ENCODE results near the gene LRWD1. TPM values are rescaled to one million over a fixed set of nuclear protein-coding genes. Genes with fewer than 3 reads are reported as not detected.

LRWD1 gene
- 21.5 and 23.3 TPM in 2 replicates for total RNA-seq

DNA sequence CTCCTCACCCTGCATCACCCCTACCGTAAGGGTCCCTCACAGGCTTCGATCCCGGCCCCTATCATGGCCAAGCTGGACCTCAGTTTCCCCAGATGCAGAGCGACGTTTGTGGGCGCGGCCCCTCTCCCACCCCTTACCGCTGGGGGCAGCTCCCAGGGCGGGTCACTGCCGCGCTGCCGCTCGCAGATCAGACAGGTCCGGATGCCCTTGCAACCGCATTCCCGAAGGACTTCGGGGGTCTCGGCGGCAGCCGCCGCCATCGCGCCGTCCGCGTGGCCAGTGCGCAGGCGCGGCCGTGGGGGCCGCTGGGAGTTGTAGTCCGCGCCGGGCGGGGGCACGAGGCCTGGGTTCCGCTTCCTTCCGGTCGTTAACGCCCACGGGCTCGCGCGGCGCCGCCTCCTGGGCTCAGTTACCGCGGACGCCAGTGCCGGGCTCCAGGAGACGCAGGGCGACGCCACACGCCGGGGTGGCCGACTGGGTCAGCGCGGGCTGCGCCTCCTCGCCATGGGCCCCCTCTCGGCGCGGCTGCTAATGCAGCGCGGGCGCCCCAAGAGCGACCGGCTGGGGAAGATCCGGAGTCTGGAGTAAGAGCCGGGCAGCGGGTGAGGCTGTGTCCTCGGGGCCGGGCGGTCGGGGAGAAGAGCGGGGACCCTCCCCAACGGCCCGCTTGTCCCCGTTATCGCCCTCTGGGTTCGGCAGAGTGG, at the start of gene LRWD1, which contains the start of gene ALKBH4:
Gene LRWD1, plus strand, starts transcription at position 408 of the 704 bp plus-strand sequence. Its CDS starts 97 bp downstream, at position 505.
Gene ALKBH4, minus strand, starts transcription at position 287 of the 704 bp plus-strand sequence. Its CDS starts 27 bp downstream, at position 260.
- intact Hi-C loops (cut with micrococcal nuclease) = loop anchor here (1.0 to 5.0 kb wide), 4 partner anchors 38 to 102 kb away; no protein-coding TSS in a partner anchor

DNA sequence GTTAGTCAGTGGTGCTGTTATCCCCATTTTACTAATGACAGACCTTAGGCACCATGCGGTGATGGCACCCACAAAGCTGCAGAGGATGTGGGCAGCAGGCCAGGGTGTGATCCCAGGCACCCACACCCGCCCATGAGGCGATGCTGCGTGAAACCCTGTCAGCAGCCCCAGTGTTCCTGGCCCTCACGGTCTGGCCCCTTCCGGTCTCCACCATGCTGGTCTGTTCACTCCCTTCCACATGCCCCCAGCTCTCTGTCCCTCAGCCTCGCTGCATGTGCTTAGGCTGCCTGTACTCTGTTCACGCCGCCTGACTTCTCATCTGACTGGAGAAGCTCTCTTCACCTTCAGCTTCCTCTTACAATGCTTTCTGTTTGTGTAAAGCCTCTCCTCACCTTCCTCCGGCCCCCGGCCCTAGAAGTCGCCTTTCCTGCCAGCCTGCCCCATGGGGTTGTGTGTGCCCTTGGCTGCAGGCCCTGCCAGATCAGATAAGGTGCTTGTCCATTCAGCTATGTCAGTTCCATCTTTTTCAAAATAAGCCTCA, 49.0 kb upstream of the LRWD1 start:
- intact Hi-C loops (cut with micrococcal nuclease) = loop anchor here (1.0 kb wide), 1 partner anchor 11 kb away; no protein-coding TSS in a partner anchor

DNA sequence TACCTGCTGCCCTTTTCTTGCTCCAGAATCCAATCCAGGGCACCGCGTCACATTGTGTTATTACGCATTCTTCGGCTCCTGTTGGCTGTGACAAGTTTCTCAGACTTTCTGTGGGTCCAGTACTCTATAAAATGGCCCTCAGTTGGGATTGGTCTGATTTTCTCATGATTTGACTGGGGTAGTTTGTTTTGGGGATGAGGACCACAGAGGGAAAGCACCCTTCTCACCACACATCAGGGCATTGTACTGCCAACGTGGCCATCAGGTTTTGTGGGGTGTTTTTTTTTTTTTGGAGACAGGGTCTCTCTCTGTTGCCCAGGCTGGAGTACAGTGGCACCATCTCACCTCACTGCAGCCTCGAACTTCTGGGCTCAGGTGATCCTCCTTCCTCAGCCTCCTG, 48.4 kb upstream of the LRWD1 start:
- intact Hi-C loops (cut with micrococcal nuclease) = loop anchor here (1.0 kb wide), 1 partner anchor 10 kb away; no protein-coding TSS in a partner anchor

DNA sequence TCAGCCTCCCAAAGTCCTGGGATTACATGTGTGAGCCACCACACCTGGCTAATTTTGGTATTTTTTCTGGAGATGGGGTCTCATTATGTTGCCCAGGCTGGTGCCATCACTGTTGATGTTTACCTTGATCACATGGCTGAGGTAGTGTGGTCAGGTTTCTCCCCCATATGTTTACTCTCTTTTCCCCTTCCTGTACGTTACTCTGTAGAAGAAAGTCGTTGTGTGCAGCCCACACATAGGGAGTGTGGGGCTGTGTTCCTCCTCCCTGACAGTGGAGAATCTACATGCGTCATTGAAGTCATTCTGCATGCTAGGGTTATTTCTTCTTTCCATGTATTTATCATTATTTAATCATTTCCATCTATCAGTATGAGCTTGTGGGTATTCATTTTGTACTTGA, 47.7 kb upstream of the LRWD1 start:
- intact Hi-C loops (cut with micrococcal nuclease) = no loop called here

DNA sequence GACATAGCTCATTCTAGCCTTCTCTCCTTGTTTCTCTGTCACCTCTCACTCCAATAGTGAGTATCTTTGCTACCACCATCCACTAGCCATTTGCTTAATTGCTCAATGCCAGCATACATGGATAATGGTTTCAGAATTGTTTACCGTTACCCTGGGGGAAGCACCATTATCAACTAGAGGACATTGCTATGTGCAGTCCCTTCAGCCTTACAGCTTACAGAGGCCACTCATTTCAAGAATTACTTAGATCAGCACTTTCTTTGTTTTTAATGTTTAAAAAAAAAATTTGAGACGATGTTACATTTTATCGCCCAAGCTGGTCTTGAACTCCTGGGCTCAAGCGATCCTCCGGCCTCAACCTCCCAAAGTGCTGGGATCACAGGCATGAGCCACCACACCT, 46.2 kb upstream of the LRWD1 start:
- intact Hi-C loops (cut with micrococcal nuclease) = no loop called here

DNA sequence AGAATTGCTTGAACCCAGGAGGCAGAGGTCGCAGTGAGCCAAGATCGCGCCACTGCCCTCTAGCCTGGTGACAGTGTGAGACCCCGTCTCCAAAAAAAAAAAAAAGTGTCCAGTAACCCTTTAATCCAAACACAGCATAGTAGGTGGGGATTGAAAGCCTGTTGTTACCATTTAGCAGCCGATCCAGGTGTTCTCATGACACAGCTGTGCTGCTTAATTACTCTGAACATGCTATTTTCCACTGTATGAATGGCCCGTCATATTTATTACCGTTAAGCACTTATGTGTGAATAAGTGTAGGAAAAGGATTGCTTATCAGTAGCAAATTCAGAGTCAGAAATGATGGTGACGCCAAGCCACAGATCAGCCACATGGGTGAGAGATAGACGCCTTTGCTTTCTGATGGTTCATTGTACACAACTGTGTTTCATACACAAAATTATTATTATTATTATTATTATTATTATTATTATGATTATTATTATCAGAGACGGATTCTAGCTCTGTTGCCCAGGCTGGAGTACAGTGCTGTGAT, 43.0 kb upstream of the LRWD1 start:
- intact Hi-C loops (cut with micrococcal nuclease) = no loop called here

DNA sequence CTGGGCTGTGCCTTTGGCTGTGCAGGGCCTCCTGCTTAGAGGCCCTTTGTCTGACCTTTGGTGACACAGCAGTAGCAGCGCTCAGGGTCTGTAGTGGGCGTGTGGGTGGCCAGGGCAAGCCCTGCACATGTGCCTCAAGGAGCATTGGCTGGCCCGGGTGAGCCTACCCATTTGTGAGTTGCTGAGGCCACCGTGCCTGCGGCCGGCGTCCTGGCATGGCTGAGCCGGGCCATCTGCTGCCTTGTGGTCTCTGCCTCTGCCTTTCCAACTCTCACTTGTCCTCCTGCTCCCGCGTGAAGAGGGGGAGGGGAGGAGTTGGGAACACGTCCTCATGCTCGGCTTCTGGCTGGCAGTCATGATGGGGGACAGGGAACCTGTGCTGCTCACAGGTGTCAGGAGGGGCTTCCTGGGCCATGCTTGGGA, 40.6 kb upstream of the LRWD1 start:
- intact Hi-C loops (cut with micrococcal nuclease) = no loop called here

DNA sequence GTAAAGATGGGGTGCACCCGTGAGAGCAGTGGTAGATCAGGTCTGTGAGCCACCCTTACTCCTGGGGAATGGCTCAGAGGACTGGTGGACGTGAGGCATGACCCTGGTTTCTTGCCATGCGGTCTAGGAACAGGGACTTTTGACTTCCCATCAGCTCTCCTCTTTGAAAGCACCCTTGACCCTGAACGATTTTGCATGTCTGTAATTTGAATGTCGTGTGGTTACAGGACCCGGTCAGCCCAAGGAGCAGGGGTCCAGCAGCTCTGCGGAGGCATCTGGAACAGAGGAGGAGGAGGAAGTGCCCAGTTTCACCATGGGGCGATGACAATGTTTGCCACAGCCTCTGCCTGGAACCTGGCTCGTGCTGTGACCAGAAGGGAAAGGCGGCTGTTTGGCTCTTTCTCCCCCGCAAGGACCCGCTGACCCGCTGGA, 40.0 kb upstream of the LRWD1 start:
- intact Hi-C loops (cut with micrococcal nuclease) = no loop called here

DNA sequence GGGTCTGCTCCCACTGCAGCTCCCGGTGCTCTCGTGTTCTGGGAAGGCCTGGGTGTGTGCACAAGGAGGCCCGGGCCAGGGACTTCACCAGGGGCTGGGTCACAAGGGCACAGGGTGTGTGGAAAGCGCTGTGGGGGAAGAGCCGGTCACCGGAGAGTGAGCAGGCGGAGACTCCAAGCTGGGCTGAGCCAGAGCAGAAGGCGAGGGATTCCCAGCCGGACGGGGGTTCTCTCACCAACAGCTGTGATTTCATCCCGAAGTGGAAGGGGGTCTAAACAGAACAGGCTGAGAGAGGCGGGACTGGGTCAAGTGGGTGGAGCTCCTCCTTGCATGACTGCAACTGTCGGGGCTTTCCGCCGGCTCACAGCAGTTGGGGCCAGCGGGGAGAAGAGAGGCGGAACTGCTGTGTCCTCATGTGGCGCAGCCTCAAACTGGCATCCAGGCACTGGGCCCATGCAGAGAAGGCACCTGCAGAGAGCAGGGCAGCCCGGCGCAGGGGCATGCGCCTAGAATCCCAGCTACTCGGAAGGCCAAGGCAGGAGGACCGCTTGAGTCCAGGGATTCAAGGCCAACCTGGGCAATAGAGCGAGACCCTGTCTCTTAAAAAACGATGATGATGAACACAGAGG, 39.0 kb upstream of the LRWD1 start:
- intact Hi-C loops (cut with micrococcal nuclease) = loop anchor here (1.0 kb wide), 4 partner anchors 9 to 62 kb away; partner anchors contain the start of genes ALKBH4 and LRWD1

DNA sequence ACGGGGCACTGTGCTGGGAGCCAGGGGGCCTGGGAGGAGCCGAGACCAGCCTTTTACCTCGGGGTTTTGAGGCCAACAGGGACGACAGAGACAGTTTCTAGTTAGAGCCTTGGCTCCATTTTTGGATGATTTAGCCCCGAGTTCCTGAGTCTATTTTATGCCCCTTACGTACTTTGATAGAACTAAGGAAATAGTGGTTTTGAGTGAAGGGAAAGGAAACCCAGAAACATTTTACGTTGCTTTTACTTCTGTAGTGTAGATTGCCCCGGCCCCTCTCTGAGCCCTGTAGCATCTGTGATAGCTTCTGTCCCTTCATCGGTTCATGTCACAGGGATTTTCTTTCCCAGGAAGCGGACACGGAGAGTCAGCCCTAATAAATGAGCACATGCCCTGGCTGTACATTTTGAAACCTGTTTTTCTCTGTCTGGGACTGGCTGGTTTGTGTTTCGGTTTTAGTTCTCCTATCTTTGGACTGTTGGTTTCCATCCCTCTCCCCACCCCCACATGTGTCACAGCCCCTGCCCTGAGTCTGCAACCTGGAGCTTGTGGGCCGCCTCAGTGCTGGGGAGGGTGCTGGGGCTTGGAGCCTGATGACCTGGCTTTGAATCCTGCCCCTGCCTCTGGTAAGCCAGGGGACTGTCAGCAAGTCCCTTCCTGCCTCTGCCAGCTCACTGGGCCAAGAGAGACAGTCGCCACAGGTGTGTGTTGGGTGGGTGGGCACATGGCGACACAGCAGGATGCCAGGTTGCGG, 38.3 kb upstream of the LRWD1 start:
- intact Hi-C loops (cut with micrococcal nuclease) = loop anchor here (1.0 kb wide), 4 partner anchors 8 to 63 kb away; partner anchors contain the start of genes ALKBH4 and LRWD1

DNA sequence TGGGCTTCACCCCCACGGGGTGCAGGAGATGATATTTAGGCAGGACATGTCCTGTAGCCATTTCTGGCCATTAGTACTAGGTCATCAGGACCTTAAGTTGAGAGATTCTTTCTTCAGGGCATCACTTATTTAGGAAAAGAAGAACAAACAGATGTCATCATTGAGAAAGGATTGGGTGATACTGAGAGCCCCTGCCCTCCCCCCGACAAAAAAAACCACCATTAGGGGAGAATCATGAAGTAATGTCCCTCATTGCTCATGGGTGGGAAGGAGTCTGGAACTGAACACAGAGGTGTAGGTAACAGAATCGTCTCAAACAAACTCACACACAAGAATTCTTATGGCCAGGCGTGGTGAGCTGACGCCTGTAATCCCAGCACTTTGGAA, 37.8 kb upstream of the LRWD1 start:
- intact Hi-C loops (cut with micrococcal nuclease) = no loop called here

DNA sequence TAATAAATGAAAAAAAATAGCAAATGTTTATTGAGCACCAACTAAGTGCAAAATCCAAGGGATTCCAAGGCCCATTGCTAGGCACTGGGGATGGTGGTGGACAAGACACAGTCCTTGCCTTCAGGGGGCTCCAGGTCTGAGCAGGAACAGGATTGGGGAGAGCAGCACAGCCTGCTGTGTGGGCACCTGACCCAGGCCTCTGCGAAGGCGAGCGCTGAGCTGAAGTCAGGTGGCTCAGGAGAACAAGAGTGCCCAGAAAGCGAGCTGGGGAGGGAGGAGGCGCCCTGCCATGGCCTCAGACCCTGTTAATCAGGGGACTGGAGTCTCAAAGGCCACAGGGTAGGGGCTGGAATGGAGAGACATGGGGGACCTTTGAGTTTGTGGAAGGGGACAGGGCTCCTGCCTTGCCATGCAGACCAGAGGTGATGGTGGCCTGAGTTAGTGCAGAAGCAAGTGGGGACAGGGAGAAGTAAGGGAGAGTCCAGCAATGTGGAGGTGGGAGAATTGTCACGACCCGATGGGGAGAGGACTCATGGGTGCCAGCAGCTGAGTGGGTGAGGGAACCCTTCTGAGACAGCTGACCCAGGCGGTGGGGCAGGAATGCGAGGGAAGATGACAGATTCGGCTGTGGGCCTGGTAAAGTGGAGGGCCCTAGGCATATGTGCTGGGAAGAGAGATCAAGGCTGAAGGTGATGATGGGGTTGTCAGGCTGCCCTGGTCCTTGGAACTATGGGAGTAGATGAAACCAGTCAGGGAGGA, 35.5 kb upstream of the LRWD1 start:
- intact Hi-C loops (cut with micrococcal nuclease) = no loop called here

DNA sequence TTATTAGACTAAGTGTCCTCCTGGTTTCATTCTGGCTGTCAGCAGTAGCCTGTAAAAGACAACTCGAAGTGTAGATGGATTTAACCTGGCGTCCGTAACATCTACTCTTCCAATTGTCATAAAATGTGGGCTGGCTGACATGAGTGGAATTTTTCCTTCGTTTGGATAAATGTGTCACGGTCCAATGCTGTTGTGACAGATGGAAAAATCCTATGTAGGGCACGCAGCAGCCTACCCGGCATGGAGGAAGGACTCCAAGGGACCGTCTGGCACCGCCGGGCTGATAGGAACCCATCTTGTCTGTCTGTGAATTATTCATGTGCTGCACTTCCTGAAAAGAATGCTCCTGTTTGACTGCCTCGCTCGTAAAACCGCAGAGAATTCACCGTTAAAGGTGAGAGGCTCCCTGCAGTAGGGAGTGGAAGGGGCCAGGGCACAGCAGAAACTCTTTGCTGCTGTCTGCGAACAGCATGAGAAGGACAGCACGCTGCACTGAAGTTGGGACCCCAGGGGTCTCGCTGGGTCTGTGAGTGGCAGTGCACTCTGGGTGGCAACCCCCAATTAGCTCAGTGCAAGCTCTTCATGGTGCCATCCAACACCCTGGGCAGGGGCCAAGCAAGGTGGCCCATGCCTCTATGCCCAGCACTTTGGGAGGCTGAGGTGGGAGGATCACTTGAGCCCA, 33.0 kb upstream of the LRWD1 start:
- intact Hi-C loops (cut with micrococcal nuclease) = no loop called here

DNA sequence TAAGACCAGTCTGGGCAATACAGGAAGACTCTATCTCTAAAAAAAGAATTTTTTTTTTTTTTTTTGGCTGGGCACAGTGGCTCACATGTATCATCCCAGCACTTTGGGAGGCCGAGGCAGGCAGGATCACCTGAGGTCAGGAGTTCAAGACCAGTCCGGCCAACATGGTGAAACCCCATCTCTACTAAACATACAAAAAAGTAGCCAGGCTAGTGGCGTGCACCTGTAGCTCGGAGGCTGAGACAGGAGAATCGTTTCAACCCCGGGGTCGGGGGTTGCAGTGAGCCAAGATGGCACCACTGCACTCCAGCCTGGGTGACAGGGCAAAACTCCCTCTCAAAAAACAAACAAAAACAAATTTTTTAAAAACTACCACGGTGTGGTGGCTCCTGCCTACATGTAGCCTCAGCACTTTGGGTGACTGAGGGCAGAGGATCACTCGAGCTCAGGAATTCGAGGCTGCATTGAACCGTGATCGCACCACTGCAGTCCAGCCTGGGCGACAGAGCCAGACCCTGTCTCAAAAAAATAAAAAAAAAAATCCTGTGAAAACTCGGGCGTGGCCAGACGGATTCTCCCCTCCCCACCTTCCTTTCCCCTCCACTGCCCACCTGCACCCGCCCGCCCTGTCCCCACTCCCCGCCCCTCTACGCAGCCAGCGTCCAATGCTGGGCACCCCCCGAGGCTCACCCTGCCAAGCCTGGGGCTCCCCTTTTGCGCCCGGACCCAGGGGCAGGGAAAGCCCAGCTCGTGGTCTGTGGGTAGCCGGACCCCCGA, 32.2 kb upstream of the LRWD1 start:
- intact Hi-C loops (cut with micrococcal nuclease) = no loop called here

DNA sequence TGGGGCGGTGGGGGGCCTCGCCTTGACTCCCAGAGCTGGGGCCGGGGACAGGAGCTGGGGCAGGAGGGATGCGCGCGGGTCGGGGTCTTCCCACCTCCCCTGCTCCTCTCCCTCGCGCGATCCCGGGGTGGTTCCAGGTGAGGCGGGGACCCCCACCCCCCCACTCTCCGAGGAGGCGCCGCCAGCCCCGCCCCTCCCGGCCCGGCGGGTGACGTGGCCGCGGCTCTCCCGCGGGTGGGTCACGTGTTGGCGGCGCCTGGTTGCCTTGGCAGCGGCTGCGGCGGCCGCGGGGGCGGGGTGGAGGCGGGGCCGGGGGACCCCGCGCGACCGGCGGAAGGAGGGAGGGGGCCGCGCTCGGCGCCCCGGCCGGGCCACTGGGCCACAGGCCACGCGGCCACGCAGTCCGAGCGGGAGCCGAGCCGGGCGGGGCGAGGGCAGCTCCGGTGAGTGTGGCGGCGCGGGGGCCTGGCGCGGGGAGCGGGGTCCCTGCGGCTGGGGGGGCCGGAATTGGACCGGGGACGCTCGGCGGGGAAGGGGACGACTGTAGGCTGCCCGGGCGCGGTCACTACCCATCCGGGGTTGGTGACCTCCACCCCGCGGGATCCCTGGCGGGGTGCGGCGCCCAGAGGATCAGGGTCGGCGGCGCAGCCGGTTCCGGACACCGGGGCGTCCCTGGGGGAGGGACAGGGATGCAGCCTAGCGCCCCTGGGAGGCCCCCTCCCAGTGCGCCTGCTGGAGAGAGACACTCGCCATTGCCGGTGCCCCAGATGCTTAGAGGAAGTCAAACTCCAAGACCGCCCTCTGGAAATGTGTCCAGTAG, 31.4 kb upstream of the LRWD1 start, which contains the start of gene ORAI2:
Gene ORAI2, plus strand, starts transcription at position 357 of the 820 bp plus-strand sequence. CDS start 5,382 bp downstream, outside the sequence.
- intact Hi-C loops (cut with micrococcal nuclease) = loop anchor here (1.0 kb wide), 2 partner anchors 7 to 29 kb away; no protein-coding TSS in a partner anchor

DNA sequence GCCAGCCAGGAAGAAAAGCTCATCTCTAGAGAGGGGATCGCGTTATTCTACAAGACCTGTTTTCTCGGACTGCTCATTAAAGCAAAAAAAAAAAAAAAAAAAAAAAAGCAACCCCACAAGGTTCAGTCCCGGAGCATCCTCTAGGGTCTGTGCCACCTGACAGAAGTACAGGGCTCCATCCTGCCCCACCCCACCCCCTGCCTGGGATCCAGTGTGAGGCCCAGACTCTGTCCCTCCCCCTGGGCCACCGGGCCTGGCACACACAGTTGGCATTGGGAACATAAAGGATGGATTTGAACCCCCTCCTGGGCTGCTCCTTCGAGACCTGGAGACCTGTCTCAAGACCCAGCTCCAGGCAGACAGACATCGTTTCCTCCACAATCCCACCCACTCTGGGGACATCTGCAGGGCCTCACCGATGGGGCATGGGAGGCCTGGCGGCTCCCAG, 30.7 kb upstream of the LRWD1 start:
- intact Hi-C loops (cut with micrococcal nuclease) = loop anchor here (1.0 kb wide), 2 partner anchors 8 to 30 kb away; no protein-coding TSS in a partner anchor

DNA sequence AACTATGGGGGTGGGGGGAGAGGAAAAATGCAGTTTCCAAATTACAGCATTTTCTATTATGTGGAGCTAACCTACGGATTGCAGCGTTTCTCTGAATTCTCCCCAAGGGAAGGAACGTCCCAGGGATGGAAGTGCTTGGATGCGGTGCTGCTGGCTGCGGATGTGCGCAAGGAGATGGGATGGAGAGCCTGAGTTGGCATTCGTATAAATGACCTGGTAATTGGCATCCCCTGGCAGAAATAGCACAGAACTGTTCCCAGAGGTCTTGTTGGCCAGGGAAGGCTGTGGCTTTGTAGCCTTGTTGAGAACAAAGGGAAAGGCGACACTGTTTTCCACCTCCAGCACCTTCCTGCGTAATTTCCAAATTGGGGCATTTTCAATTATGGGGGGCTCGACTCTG, 28.7 kb upstream of the LRWD1 start:
- intact Hi-C loops (cut with micrococcal nuclease) = no loop called here
